ENCODE results near the gene SEMA4D. TPM values are rescaled to one million over a fixed set of nuclear protein-coding genes. Genes with fewer than 3 reads are reported as not detected.

The SEMA4D gene
- total RNA-seq, 1 experiment from 2014 or later = 23.3 TPM

- no peak for DNase-seq
- Mint-ChIP-seq H3K9me3 (ENCODE audit: low read depth, unreplicated experiment) (no peaks in the 10 kb centered on the region), H3K36me3 (ENCODE audit: insufficient read depth, unreplicated experiment) (no peaks in the 10 kb centered on the region), H3K4me1 (ENCODE audit: low read depth, unreplicated experiment) (no peaks in the 10 kb centered on the region), H3K4me3 (ENCODE audit: low read depth, unreplicated experiment) (no peak overlapping the region), H3K27ac (ENCODE audit: unreplicated experiment) (no peak overlapping the region), H3K27me3 (ENCODE audit: unreplicated experiment) (no peaks in the 10 kb centered on the region)
- no TSS peak for BruUV-seq (replicated peaks)
- CTCF ChIA-PET = no interaction called here
- no peak for TF ChIP-seq CTCF (IDR thresholded peaks at IDR 0.05; ENCODE audit: unreplicated experiment)
- intact Hi-C loops (cut with micrococcal nuclease; ENCODE audit: unreplicated experiment) = no loop called here
Observed at GRCh38 chr9:89383721-89384300, 114.1 kb downstream of the SEMA4D start.

GRCh38 chr9:89383030-89383720 lies 114.7 kb downstream of the SEMA4D start:
- H3K27ac Mint-ChIP-seq (ENCODE audit: unreplicated experiment) = no peak overlapping the region
- BruUV-seq (replicated peaks) = no TSS peak
- no peaks in the 10 kb centered on the region for H3K4me1 Mint-ChIP-seq (ENCODE audit: low read depth, unreplicated experiment)
- H3K9me3 Mint-ChIP-seq (ENCODE audit: low read depth, unreplicated experiment) = no peaks in the 10 kb centered on the region
- CTCF ChIA-PET = interaction anchor here (0.5 kb wide), 1 partner anchor 61 kb away, joined by 3 read pairs; no protein-coding TSS in a partner anchor
- no peaks in the 10 kb centered on the region for H3K27me3 Mint-ChIP-seq (ENCODE audit: unreplicated experiment)
- intact Hi-C loops (cut with micrococcal nuclease; ENCODE audit: unreplicated experiment) = no loop called here
- TF ChIP-seq CTCF (IDR thresholded peaks at IDR 0.05; ENCODE audit: unreplicated experiment) = no peak
- H3K4me3 Mint-ChIP-seq (ENCODE audit: low read depth, unreplicated experiment) = no peak overlapping the region
- H3K36me3 Mint-ChIP-seq (ENCODE audit: insufficient read depth, unreplicated experiment) = no peaks in the 10 kb centered on the region
- DNase-seq = no peak

GRCh38 chr9:89382026-89382986 lies 115.6 kb downstream of the SEMA4D start:
- Mint-ChIP-seq H3K9me3 (ENCODE audit: low read depth, unreplicated experiment) (no peaks in the 10 kb centered on the region), H3K36me3 (ENCODE audit: insufficient read depth, unreplicated experiment) (no peaks in the 10 kb centered on the region), H3K27ac (ENCODE audit: unreplicated experiment) (no peak overlapping the region), H3K4me1 (ENCODE audit: low read depth, unreplicated experiment) (no peaks in the 10 kb centered on the region), H3K27me3 (ENCODE audit: unreplicated experiment) (no peaks in the 10 kb centered on the region), H3K4me3 (ENCODE audit: low read depth, unreplicated experiment) (no peak overlapping the region)
- BruUV-seq (replicated peaks) = no TSS peak
- no peak for DNase-seq
- no peak for TF ChIP-seq CTCF (IDR thresholded peaks at IDR 0.05; ENCODE audit: unreplicated experiment)
- CTCF ChIA-PET = interaction anchor here (0.5 kb wide), 1 partner anchor 62 kb away, joined by 3 read pairs; no protein-coding TSS in a partner anchor
- intact Hi-C loops (cut with micrococcal nuclease; ENCODE audit: unreplicated experiment) = no loop called here

- CTCF ChIA-PET = no interaction called here
- no peak for TF ChIP-seq CTCF (IDR thresholded peaks at IDR 0.05; ENCODE audit: unreplicated experiment)
- intact Hi-C loops (cut with micrococcal nuclease; ENCODE audit: unreplicated experiment) = no loop called here
- Mint-ChIP-seq H3K9me3 (ENCODE audit: low read depth, unreplicated experiment) (no peaks in the 10 kb centered on the region), H3K36me3 (ENCODE audit: insufficient read depth, unreplicated experiment) (peaks cover 6% of the 10 kb centered on the region), H3K4me1 (ENCODE audit: low read depth, unreplicated experiment) (no peaks in the 10 kb centered on the region), H3K27me3 (ENCODE audit: unreplicated experiment) (no peaks in the 10 kb centered on the region), H3K4me3 (ENCODE audit: low read depth, unreplicated experiment) (no peak overlapping the region), H3K27ac (ENCODE audit: unreplicated experiment) (no peak overlapping the region)
- DNase-seq = no peak
- BruUV-seq (replicated peaks) = no TSS peak
Observed at GRCh38 chr9:89381308-89381609, 116.7 kb downstream of the SEMA4D start.

Measured in Calu3 (cell line).